ENCODE measurements around the gene NSMCE3.

Gene NSMCE3

DNA sequence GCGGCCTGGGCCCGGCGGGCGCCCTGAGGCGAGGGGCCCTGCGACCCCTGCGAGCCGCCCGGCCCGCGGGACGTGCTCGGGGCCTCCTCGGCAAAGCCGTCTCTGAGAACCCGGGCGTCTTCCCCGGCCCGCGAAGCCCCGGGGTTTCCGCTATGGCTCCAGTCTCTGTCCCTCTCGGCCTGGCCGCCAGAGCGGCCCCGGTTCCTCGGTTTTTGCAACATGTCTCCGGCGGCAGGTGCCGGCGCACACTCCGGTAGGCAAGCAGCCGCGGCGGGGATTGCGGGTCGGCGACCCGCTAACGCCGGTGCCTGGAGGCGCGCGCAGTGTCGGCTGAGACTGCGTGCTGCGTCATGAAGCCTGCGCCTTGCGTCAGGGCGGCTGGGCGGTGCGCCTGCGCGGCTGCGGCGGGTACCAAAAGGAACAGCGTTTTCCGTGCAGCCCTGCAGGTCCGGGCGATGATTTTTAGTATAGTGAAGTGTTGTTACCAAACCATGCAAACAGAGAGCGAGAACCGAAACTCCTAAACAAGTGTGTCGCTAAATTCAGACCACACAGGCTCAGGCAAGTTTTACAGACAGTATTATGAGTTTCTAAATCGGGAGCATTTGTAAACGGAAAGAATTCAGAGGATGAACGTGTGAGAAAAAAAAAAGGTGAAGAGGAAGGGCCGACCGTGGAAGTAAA, at the start of gene NSMCE3:
Gene NSMCE3 (minus strand): TSS at position 338 of the 684 bp plus-strand sequence. CDS start 117 bp downstream, at position 221.
- TF ChIP-seq, protein P1, sequence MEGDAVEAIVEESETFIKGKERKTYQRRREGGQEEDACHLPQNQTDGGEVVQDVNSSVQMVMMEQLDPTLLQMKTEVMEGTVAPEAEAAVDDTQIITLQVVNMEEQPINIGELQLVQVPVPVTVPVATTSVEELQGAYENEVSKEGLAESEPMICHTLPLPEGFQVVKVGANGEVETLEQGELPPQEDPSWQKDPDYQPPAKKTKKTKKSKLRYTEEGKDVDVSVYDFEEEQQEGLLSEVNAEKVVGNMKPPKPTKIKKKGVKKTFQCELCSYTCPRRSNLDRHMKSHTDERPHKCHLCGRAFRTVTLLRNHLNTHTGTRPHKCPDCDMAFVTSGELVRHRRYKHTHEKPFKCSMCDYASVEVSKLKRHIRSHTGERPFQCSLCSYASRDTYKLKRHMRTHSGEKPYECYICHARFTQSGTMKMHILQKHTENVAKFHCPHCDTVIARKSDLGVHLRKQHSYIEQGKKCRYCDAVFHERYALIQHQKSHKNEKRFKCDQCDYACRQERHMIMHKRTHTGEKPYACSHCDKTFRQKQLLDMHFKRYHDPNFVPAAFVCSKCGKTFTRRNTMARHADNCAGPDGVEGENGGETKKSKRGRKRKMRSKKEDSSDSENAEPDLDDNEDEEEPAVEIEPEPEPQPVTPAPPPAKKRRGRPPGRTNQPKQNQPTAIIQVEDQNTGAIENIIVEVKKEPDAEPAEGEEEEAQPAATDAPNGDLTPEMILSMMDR (IDR thresholded peaks at IDR 0.05) = no peak

DNA sequence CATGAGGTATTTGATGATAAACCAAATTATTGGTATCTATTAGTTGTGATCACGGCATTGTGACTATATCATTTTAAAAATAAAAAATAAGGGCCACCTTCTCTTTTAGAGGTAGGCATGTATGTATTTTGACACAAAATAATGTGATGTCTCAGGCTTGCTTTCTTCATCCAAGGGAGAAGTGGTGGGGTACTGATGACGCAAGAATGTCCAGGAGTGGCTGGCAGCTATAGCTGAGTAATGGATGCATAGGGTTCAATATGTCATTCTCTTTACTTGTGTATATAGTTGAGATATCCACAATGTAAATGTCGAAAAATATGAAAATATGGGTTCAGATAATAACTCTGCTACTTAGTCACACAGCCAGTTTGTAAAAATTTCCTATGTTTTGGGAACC, 46.8 kb upstream of the NSMCE3 start:
- TF ChIP-seq, protein P1 (IDR thresholded peaks at IDR 0.05) = no peak

DNA sequence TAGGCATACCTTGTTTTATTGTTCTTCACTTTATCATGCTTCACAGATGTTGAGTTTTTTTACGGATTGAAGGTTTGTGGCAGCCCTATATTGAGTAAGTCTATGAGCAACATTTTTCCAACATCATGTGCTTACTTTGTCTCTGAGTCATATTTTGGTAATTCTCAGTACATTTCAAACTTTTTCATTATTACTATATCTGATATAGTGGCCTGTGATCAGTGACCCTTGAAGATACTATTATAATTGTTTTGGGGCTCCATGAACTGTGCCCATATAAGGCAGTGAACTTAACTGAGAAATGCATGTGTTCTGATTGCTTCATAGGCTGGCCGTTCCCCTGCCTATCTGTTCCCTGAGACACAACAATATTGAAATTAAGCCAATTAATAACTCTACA, 42.8 kb upstream of the NSMCE3 start:
- TF ChIP-seq, protein P1 (IDR thresholded peaks at IDR 0.05) = no peak

DNA sequence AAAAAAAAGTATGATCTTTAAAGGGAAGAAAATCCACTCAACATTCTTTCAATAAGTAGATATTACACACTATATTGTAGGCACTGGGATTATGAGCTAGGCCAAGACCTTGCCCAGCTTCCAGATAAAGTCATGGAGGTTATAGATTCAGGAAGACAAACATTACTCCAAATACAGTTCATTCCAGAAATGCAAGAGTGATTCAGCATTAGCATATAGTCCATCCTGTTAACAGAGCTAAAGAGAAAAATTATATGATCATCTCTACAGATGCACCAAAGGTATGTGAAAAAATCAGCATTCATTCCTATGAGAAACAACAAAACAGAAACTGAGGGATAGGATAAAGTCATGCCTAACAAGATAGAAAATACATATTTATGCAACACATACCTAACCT, 42.1 kb upstream of the NSMCE3 start:
- TF ChIP-seq, protein P1 (IDR thresholded peaks at IDR 0.05) = no peak

DNA sequence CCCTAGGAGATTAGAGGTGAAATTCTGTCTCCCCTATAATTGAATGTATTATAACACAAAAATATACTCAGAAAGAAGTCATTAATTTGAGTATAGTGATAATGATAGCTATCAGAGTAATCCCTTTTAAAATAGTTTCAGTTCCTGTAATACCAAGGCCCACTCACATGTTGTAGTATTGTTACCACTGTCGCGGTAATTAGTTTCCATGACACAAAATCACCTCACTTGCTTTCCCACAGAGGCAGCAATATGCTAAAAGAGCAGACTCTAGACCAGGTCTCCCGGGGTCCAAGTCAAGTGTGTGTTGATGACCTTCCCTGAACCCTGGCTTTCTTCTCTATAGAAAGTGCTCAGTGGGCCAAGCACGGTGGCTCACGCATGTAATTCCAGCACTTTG, 39.5 kb upstream of the NSMCE3 start:
- TF ChIP-seq, protein P1 (IDR thresholded peaks at IDR 0.05) = no peak

DNA sequence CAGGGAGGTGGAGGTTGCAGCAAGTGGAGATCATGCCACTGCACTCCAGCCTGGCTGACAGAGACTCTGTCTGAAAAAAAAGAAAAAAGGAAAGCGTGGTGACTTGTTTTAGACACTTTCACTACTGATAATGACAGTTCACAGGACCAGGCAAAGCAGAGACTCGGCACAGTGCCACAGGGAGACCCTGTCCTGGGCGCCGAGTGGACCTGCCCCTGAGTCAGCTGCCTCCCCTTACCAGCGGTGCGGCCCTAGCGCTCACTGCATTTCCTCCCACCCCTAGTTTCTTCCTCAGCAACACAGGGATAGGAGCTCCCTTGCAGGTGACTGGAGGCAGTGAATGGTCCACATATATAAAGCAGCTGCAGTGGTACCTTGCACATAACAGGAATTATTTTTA, 38.7 kb upstream of the NSMCE3 start:
- TF ChIP-seq, protein P1 (IDR thresholded peaks at IDR 0.05) = no peak

DNA sequence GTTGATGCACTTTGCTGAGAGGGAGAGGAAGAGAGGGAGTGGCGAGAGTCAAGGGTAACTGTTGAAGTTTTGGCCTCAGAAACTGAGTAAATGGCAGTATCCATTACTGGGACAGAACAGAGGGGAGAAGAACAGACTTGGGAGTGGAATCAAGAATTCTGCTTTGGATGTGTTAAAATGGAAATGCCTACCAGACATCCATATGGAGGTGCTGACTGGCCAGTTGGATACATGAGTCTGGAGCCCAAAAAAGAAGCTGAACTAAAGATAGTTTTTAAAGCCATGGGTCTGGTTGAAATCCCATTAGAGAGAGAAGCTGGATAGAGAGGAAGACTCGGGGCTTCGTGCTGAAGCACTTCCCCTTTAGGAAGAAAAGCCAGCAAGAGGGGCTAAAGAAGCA, 35.9 kb upstream of the NSMCE3 start:
- TF ChIP-seq, protein P1 (IDR thresholded peaks at IDR 0.05) = no peak

DNA sequence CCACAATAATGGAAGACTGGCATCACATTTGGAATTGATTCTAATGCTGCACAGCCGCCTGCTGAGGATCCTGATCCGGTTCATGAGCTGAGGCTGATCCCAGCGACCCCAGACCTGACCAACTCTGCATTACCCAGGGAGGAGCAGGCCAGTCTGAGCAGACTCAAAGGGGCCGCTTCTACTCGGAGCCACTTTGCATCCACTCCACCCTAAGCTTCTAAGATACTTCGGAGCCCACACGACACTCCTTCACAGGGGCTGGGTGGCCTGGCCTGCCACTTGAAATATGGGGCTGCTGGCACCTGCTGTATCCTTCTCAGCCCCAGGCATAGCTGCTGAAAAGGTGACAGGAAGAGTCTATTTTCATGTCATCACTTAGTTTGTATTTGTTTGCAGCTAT, 33.2 kb upstream of the NSMCE3 start:
- TF ChIP-seq, protein P1 (IDR thresholded peaks at IDR 0.05) = no peak
